LoVo (cell line): ENCODE data around the gene HOXD9.
A peak's percentile ranks its signal among the peaks of the same experiment; 100 is the strongest.

ENCODE experiments used
- DNase-seq: peaks from one replicate; pipeline ENCODE4 v3.0.0-alpha.2; 2016; ENCODE audit warnings: low spot score

Gene HOXD9

GRCh38 chr2:176137906-176138305 lies 15.4 kb downstream of the HOXD9 start:
- DNase-seq: no peak

GRCh38 chr2:176138526-176138922 lies 16.0 kb downstream of the HOXD9 start:
- no peak for DNase-seq

GRCh38 chr2:176138923-176139660 lies 16.6 kb downstream of the HOXD9 start:
- no peak for DNase-seq

DNA sequence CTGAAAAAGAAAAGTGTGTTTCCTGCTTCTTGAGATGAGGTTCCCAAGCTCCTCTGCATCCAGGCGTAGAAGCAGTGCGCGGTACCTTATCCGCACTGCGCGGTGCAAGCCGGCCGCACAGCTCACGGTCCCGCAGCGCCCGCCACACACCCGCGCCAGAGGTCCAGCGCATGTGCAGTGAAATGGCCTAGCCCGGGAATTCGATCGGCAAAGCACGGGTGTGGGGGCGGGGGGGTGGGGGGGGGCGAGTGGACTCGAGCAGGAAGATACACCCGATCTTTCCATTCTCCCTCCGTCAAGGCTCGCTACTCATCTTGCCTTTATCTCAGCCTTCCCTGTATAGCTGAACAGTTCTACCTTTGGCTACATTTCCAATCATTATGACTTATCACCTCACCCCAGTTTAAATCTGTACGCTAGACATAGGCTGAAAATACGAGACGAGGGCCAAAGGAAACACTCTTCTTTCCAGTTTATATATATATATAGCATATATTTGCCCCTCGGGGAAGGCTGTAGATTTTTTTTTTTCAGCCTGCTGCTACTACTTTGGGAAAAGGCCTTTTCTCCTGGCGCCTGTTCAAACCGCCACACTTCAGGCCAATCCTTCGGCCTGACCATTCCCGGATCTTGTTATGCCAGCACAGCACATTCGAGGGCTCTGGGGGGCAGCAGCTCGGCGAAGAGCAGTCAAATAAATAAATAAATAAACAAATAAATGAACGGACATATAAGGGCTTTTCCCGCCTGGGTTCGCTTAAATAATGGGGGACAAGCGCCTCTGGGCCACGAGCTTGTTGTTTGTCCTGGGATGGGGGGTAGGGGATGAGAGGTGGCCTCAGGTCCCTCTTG lies 17.4 kb downstream of the HOXD9 start:
- no peak for DNase-seq

DNA sequence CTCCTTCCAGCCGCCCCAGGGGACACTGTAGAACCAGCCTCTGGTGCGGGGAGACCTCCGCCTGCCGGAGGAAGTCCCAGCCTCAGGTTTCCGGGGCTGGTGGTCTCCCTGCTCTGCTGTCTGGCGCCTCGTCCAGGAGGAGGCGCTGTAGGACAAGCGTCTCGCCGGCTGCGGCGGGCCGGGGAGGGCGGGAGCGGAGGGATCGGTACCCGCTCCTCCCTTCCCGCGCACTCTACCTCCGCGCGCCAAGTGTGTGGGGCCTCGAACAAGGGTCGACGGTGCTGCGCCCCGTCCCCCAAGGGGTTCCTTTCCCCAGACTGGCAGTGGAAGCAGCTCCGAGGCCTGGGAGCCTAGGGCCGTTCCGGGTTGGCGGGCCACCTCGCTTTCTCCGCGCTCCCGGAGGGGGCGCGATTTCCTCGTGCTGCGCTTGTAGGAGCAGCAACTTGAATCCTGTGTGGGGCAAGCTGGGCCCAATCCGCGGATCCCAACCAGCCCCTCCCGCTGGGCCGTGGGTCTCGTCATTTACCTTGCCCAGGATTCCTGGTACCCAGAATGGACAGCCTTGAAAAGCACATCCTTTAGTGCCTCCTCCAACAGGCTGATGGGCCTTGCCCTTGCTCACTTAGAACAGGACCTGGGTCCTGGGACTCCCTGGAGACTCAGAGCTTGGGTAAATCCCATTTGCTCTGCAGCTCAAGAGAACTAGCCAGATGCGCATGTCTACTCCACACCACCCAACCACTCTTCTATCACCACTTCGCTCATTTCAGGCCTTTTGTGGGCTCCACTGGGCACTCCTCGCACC lies 18.2 kb downstream of the HOXD9 start:
- peak; percentile 54 for DNase-seq

GRCh38 chr2:176142281-176142680 lies 19.8 kb downstream of the HOXD9 start:
- DNase-seq: no peak

DNA sequence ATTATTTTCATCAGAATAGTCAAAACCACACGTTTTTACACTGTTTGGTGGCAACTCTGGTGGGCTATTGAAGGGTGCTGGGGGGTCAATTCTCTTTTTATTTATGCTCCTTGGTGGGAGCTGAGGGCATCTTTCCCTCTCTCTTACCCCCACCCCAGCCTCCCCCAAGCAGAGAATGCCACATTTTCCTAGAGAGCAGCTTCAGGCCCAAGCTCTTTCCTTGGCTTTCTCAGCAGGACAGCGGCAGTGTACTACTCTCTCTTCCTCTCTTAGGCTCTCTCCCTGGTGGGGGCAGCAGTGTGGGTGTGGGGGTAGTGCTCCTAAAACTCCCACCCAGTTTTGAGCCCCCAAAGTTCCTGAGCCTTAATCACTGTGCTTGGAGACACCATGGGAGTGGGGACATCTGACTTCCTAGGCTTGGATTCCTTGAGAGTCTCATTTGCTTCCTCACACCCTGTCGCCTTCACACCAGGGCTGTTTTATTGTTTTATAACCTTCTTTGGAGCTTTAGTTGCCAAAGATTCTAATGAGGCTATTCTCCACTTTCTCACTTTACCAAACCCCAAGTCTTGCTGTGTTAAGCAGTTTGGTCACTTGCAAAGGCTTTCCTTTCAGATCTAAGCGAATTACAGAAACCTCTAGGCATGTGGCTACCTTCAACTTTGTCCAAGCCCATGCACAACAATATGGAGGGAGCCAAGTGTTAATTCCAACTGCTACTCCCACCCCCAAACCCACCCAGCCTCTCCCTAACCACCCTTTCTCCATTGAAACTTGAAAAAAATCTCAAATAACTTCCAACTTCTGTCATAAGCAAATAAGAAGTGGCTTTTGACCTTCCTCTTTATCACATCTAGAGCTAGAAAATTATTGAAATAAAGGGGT lies 22.8 kb downstream of the HOXD9 start:
- no peak for DNase-seq

GRCh38 chr2:176146101-176146500 lies 23.6 kb downstream of the HOXD9 start:
- DNase-seq: no peak

- DNase-seq: no peak
These were observed 24.1 kb downstream of the HOXD9 start for GRCh38 chr2:176146645-176147044.

DNA sequence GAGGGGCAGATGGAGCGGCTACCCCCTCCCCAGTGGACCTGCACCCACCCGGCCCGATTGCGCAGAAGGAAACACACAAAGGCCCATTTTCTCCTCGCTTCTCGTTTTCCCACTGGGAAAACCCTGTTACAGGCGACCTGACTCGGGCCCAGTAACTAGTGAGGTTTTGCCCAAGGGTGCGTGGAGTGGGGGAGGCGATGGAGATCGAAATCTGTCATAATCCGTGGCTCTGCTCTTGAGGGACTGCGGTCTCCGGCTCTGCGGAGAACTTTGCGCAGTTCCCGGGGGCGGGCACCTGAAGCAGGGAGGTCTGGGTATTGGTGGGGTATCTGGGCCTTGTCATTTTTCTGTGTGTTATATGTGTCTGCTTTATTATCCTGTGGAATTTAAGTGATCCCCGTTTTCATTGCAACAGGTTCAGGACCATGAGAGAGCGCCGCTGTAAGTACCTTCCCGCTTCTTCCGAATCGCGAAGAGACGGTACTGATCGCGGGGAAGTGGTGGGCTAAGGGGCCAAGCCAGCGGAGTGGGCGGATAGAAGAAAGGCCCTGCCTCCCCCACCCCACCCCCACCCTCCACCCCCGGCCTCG lies 24.8 kb downstream of the HOXD9 start:
- DNase-seq: no peak

- no peak for DNase-seq
These were observed 25.4 kb downstream of the HOXD9 start for GRCh38 chr2:176147800-176148496.

DNA sequence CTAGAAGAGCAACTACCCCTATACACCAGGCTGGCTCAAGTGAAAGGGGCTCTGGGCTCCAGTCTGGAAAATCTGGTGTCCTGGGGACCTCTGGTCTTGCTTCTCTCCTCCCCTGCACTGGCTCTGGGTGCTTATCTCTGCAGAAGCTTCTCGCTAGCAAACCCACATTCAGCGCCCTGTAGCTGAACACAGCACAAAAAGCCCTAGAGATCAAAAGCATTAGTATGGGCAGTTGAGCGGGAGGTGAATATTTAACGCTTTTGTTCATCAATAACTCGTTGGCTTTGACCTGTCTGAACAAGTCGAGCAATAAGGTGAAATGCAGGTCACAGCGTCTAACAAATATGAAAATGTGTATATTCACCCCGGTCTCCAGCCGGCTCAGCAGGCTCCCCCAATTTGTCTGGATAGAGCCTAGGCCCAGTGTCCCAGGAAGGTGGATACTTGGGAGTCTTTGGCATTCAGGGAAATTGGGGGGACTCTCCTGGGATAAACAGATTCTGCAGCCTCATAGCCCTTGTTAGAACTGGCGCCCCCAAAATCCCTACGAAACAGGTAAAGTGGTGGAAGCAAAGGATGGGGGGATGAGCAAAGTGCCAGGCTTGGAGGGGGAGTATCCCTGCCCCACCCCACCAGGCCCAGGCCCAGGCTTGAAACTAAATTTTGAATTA lies 26.4 kb downstream of the HOXD9 start:
- no peak for DNase-seq

DNA sequence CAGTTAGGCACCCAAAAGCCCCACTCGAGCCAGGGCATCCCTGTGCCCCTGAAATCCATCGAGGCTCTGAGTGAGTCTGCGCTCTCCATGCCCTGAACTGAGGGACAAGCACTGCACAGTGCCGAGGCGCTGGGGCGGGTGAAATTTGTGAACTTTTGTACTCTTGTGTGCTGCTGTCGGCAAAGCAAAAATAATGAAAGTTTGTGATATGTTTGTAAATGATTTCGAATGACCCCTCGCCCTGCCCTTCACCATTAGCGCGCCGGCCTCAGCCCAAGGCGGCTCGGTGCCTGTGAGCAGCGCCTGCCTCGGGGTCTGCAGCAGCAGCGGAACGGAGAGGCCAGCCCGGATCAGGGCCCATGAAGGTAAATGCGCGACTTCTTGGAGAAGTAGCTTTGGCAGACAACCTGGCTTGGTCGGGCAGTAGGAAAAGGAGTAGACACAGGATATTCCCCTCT lies 27.0 kb downstream of the HOXD9 start:
- DNase-seq: no peak

DNA sequence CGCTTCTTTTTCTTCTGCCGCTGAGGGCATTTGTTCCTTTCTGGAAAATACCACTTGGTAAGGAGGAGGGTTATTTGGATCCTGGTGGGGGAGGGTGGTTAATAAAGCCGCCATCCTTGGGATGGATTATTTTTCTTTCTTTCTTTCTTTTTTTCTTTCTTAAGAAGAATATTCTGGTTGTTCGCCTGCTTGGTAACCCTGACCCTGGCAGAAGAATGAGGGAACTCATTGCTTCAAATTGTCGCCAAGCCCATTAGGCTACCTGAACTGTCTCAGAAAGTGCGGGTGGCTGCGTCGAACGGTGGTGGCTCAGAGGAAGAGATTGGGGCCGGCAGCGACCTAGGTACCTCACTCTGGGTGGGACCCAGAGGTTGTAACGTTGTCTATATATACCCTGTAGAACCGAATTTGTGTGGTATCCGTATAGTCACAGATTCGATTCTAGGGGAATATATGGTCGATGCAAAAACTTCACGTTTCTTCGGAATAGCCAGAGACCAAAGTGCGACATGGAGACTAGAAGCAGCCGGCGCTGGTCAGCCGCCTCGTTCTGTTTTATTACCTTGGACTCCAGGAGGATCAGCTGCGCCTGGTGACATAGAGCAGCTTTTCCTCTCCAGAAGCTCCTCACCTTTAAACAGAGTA lies 27.5 kb downstream of the HOXD9 start:
- no peak for DNase-seq

GRCh38 chr2:176150584-176151441 lies 28.3 kb downstream of the HOXD9 start:
- DNase-seq: no peak

DNA sequence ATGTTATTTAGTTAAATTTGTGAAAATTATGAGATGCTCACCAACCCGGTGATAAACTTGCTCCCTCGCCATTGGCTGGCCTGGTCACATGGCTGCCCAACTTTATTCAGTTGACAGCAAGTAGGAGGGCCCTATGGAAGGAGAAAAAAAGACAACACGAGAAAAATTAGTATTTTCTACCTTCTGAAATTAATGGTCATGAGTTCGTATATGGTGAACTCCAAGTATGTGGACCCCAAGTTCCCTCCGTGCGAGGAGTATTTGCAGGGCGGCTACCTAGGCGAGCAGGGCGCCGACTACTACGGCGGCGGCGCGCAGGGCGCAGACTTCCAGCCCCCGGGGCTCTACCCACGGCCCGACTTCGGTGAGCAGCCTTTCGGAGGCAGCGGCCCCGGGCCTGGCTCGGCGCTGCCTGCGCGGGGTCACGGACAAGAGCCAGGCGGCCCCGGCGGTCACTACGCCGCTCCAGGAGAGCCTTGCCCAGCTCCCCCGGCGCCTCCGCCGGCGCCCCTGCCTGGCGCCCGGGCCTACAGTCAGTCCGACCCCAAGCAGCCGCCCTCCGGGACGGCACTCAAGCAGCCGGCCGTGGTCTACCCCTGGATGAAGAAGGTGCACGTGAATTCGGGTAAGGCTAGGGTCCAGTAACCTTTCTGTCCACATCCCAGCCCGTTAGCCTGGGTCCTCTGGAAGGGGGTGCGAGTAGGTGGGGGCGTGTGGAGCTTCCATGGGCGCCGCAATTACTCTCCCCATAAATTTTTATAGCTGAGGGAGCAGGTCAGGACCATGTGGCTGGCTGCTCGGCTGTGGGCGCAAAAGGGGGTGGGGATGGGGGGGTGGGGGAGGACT lies 29.1 kb downstream of the HOXD9 start, which contains the start of gene HOXD4:
TSS of gene HOXD4 (plus strand) at position 109 of the 846 bp plus-strand sequence. CDS start at position 193, 84 bp downstream.
- no peak for DNase-seq
